ENCODE measurements around the gene BLVRB.

- TF ChIP-seq HMG20B (CRISPR knock-in tag; IDR thresholded peaks at IDR 0.05) (no peak), GATAD2B (IDR thresholded peaks at IDR 0.05; ENCODE audit: borderline replicate concordance) (peak; percentile 42; the same call in 1 of the 2 replicates), MAFG (tag; conservative IDR thresholded peaks at IDR 0.05) (no peak), TAF1 (IDR thresholded peaks at IDR 0.05; ENCODE audit: control insufficient read depth, extremely low read depth, insufficient read depth, low read length, severe bottlenecking) (no peak), NR3C1 (CRISPR knock-in tag; IDR thresholded peaks at IDR 0.05) (no peak), CTCF (IDR thresholded peaks at IDR 0.05 in 2 of 3, conservative IDR thresholded peaks at IDR 0.05 in 1 of 3; ENCODE audit: insufficient read depth in 2 of 3, low read depth in 1 of 3, low read length in 3 of 3) (no peak), PHF8 (IDR thresholded peaks at IDR 0.05; ENCODE audit: borderline replicate concordance, low read length) (no peak), U2AF2 (optimal IDR thresholded peaks at IDR 0.05; ENCODE audit: low read depth, low read length) (no peak), ZBTB11 (CRISPR knock-in tag; IDR thresholded peaks at IDR 0.05) (no peak), RCOR1 (IDR thresholded peaks at IDR 0.05; ENCODE audit: borderline replicate concordance in 1 of 2, low read depth in 2 of 2, low read length in 2 of 2) (no peak), PHTF2 (CRISPR knock-in tag; IDR thresholded peaks at IDR 0.05) (no peak), ILK (tag; IDR thresholded peaks at IDR 0.05; ENCODE audit: borderline replicate concordance, low read depth) (no peak), HDAC6 (IDR thresholded peaks at IDR 0.05; ENCODE audit: low read depth, low read length) (no peak), TCF7L2 (IDR thresholded peaks at IDR 0.05; ENCODE audit: low read depth, low read length) (no peak)
Observed at GRCh38 chr19:40450664-40451063, 14.9 kb downstream of the BLVRB start.

Data from K562 (cell line).